Adrenal gland (tissue), 12 donors: ENCODE measurements around the gene NAT9. TPM values are rescaled to one million over a fixed set of nuclear protein-coding genes. Genes with fewer than 3 reads are reported as not detected.

Experiments used
- DNase-seq, 7 donors: peaks; one replicate each; pipeline ENCODE4 v3.0.0-alpha.2; 2019 to 2020
- H3K27ac ChIP-seq, 5 donors: fragments of 200-600 bp; sonication (generic) in 4 of 5; 1 replicate in 3 of 5; 2 replicates in 2 of 5; pipeline versions ENCODE4 v1.5.1 to v1.8.0; 2016 to 2020; ENCODE audit warnings: mild to moderate bottlenecking in 1 of 5
- H3K27me3 ChIP-seq: fragments of 200-600 bp; 2 replicates; pipeline ENCODE4 v1.8.0; 2021
- H3K36me3 ChIP-seq, 2 donors: fragments of 200-600 bp; replicated peaks in 1 of 2; 1 replicate in 1 of 2; 2 replicates in 1 of 2; pipeline versions ENCODE4 v1.5.1 to v1.8.0; 2018 to 2022
- H3K4me1 ChIP-seq, 2 donors: fragments of 200-600 bp; replicated peaks in 1 of 2; 1 replicate in 1 of 2; 2 replicates in 1 of 2; pipeline versions ENCODE4 v1.5.1 to v1.8.0; 2018 to 2021
- H3K4me3 ChIP-seq, 4 donors: fragments of 200-600 bp; sonication (generic) in 3 of 4; one replicate each; pipeline ENCODE4 v1.5.1; 2016 to 2018
- H3K9me3 ChIP-seq, 3 donors: fragments of 200-600 bp; sonication (generic) in 1 of 3; replicated peaks in 1 of 3; 1 replicate in 2 of 3; 2 replicates in 1 of 3; pipeline versions ENCODE4 v1.5.1 to v1.8.0; 2016 to 2021
- POLR2A ChIP-seq, 2 donors: fragments of 450-650 bp; IDR thresholded peaks; one replicate each; pipeline ENCODE4 v1.6.1; 2017; ENCODE audit warnings: antibody characterized with exemption in 2 of 2, mild to moderate bottlenecking in 2 of 2, moderate library complexity in 1 of 2
- WGBS, 4 donors: extraction: QIAGEN DNeasy Blood & Tissue Kit in 2 of 4; methylation state at CpG; one replicate each; pipeline versions ENCODE4 v1.1.5 to v1.1.7; 2013 to 2017; 5-methylcytosine and 5-hydroxymethylcytosine counted together
- intact Hi-C, 2 donors: fragments of 100-400 bp; cut with DNase I; formaldehyde crosslinking; loops; one replicate each; pipeline versions ENCODE4 v1.14.1 to v1.15.0; 2022 to 2023
- polyA plus RNA-seq, 3 donors: library from polyadenylated mRNA; stranded (reverse); fragments of 200-250 nt in 2 of 3; fragments of 350-450 nt in 1 of 3; fragmentation: Illumina TruSeq in 1 of 3; extraction: RNeasy Lipid Tissue Mini Kit (QIAGEN cat#74804) in 1 of 3; gene quantifications; one replicate each; pipeline ENCODE4 v1.2.3, GENCODE V29; 2013 to 2014
- total RNA-seq, 9 donors: library from RNA; depleted of rRNA in 4 of 9; stranded (reverse); fragments of >200 nt in 4 of 9; fragments of 120-200 nt in 1 of 9; fragmentation: NEBNext Ultra II Directional in 1 of 9; extraction: Animal tissue kit (Norgen Biotek cat#: 25700) in 1 of 9; gene quantifications; one replicate each; pipeline versions ENCODE4 v1.1.0 to v1.2.4, GENCODE V29; 2013 to 2023
- TF ChIP-seq, protein P1 (sequence below), 6 experiments: fragments of 450-650 bp in 4 of 6; fragments of 200-600 bp in 2 of 6; sonication (generic) in 1 of 6; IDR thresholded peaks; 1 replicate in 5 of 6; 2 replicates in 1 of 6; pipeline versions ENCODE4 v1.5.1 to v1.8.0; 2016 to 2021; ENCODE audit warnings: antibody characterized with exemption in 6 of 6, mild to moderate bottlenecking in 2 of 6, moderate library complexity in 1 of 6
- donor health status: healthy with polysubstance abuse.
- donor health status: Bipolar disorder and iron deficiency.
- donor health status: DM: yes; HTN: yes; CAD: no.
- donor health status: DM: no; HTN: no; CAD: no.
- donor health status: DM: no; HTN: no; CAD: no.
- donor health status: DM: yes; HTN: yes; CAD: no.

The NAT9 gene
- total and polyA plus RNA-seq, 12 donors: 23.1 to 149 (median 87.0) TPM

DNA sequence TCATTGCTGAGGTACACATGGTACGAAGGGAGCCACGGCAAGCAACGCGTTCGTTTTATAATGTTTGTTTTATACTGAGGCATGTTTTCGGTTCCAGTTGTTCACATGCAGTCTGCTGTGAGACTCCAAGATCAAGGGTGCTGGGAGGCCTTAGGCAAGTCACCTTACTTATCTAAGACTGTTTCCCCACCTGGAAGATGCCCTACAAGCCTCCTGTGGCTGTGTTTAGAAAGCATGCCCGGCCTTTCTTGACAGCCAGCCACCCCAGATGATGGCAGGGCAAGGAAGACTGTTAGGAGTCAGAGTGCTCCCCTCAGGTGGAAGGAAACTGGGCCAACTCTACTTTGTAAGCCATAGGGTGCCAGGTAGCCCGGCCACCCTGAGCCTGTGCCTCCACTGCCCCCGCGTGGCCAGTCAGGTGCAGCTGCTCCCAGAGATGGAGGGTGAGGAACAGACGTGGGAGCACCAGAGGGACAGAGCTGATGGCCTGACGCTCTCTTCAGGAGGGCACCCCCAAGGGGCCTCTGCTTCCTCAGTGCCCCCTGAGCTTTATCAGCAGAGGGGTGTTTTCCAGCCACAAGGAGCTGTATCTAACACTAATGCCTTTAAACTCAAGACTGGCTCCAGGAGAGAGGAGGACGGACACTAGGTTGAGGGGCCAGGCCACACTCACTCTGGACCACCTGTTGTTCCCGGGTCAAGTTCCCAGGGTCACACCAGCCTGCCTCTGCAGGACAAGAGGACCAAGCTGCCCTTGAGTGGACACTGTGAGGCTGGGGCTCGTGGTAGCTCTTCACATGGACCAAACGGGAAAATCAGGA is 5.4 kb downstream of the NAT9 start:
- intact Hi-C loops: loop anchor here in 1 of 2 donors (2.0 kb wide), 1 partner anchor 26 kb away; no protein-coding TSS in a partner anchor
- 60 to 65% (median 62%) methylated on average over 10 to 16 of the region's 16 CpGs for WGBS, 4 donors

DNA sequence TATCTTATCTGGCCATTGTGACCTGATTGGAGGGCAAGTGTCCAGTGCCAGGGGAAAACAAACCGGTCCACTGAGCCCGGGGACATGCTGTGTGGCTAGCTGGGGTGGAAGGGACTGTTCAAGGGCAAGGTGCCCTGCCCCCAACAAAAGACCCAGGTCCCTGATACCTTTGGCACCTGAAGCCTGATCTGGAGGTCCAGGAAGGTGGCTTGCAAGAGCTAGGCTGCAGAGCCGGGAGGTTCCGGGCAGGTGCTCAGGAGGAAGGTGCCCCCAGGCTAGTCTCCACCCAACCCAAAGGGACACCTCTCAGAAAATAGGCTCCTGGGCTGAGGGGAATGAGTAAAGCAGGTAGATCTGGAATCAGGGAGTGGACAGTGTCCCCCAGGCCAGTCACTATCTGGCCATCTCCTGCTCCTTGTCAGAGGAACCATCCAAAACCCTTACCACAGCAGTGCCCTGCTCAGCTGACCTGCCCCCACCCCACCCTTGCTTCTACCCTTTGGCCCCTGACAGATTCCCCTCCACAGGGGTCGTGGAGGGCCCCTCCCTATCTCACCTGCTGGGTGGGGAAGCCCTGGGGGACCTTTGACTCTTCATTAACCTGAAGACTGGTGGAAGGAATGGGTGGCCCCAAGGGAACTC is 6.2 kb downstream of the NAT9 start:
- H3K4me3 ChIP-seq: no peak overlapping the region
- peak in 4 of 7 donors; percentile 61 to 74 (median 72) for DNase-seq
- peak overlapping the region in 3 of 5 donors; percentile 78 to 93 (median 87) for H3K27ac ChIP-seq
- H3K9me3 ChIP-seq: no peaks in the 10 kb centered on the region
- peaks cover 0 to 45% of the 10 kb centered on the region in 2 donors for H3K36me3 ChIP-seq
- intact Hi-C loops: loop anchor here in 1 of 2 donors (2.0 kb wide), 1 partner anchor 25 kb away; no protein-coding TSS in a partner anchor
- H3K27me3 ChIP-seq: no peaks in the 10 kb centered on the region
- 37 to 100% (median 54%) methylated on average over 2 to 5 of the region's 5 CpGs for WGBS, 4 donors
- H3K4me1 ChIP-seq: peaks cover 55 to 57% of the 10 kb centered on the region in 2 donors
- TF ChIP-seq, protein P1, sequence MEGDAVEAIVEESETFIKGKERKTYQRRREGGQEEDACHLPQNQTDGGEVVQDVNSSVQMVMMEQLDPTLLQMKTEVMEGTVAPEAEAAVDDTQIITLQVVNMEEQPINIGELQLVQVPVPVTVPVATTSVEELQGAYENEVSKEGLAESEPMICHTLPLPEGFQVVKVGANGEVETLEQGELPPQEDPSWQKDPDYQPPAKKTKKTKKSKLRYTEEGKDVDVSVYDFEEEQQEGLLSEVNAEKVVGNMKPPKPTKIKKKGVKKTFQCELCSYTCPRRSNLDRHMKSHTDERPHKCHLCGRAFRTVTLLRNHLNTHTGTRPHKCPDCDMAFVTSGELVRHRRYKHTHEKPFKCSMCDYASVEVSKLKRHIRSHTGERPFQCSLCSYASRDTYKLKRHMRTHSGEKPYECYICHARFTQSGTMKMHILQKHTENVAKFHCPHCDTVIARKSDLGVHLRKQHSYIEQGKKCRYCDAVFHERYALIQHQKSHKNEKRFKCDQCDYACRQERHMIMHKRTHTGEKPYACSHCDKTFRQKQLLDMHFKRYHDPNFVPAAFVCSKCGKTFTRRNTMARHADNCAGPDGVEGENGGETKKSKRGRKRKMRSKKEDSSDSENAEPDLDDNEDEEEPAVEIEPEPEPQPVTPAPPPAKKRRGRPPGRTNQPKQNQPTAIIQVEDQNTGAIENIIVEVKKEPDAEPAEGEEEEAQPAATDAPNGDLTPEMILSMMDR (IDR thresholded peaks at IDR 0.05): no peak

More for the DNA sequence above, 5.4 kb downstream of the NAT9 start:
- TF ChIP-seq POLR2A (IDR thresholded peaks at IDR 0.05): no peak
- TF ChIP-seq, protein P1 (IDR thresholded peaks at IDR 0.05): peak; percentile 54 to 84 (median 80)
- Histone ChIP-seq H3K36me3 (peaks cover 0 to 45% of the 10 kb centered on the region in 2 donors), H3K4me3 (no peak overlapping the region), H3K4me1 (peaks cover 61 to 64% of the 10 kb centered on the region in 2 donors), H3K27ac (peak overlapping the region in 3 of 5 donors; percentile 78 to 93 (median 87)), H3K27me3 (no peaks in the 10 kb centered on the region), H3K9me3 (no peaks in the 10 kb centered on the region)
- peak; percentile 74 to 89 (median 79) for DNase-seq

DNA sequence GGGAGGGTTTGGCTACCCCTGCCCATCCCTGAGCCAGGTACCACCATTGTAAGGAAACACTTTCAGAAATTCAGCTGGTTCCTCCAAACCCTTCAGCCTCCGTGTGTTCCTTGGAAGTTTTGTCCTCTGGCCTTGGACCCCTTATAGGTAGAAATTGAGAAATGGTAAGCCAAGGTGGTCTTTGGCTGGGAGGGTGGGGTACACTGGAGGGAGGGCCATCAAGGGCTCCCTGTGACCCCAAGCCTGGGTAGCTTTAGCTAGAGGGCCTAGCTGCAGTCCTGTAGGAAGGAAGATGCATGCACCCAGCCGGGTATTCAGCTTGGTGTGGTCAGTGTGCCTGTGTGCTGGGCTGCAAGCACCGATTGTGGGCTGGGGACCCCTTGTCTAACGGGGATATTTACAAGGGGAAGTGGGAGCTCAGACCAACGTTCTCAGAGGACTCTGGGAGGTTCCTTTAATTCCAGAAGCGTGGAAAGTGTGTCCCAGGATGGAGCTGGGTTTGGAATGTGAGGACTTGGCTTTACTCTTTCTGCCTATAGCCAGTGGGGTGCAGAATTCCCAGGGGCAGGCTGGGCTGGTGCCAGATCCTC is 6.8 kb downstream of the NAT9 start:
- TF ChIP-seq, protein P1 (IDR thresholded peaks at IDR 0.05): no peak
- TF ChIP-seq POLR2A (IDR thresholded peaks at IDR 0.05): no peak
- WGBS, 4 donors: 47 to 56% (median 51%) methylated on average over 5 to 6 of the region's 6 CpGs
- Histone ChIP-seq H3K4me3 (no peak overlapping the region), H3K9me3 (no peaks in the 10 kb centered on the region), H3K36me3 (peaks cover 0 to 45% of the 10 kb centered on the region in 2 donors), H3K27ac (peak overlapping the region; percentile 61 to 93 (median 78)), H3K4me1 (peaks cover 49 to 55% of the 10 kb centered on the region in 2 donors), H3K27me3 (no peaks in the 10 kb centered on the region)
- intact Hi-C loops: no loop called here
- peak in 1 of 7 donors; percentile 42 for DNase-seq

DNA sequence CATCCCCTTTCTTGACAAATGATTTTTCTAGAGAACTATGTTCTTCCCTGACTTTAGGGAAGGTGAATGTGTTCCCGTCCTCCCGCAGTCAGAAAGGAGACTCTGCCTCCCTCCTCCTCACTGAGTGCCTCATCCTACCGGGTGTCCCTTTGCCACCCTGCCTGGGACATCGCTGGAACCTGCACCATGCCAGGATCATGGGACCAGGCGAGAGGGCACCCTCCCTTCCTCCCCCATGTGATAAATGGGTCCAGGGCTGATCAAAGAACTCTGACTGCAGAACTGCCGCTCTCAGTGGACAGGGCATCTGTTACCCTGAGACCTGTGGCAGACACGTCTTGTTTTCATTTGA is 7.4 kb downstream of the NAT9 start:
- 39 to 46% (median 42%) methylated on average over 4 to 7 of the region's 7 CpGs for WGBS, 4 donors
- peaks cover 0 to 45% of the 10 kb centered on the region in 2 donors for H3K36me3 ChIP-seq

More for the DNA sequence above, 7.4 kb downstream of the NAT9 start:
- peak overlapping the region; percentile 61 to 93 (median 78) for H3K27ac ChIP-seq
- intact Hi-C loops: no loop called here
- no peaks in the 10 kb centered on the region for H3K27me3 ChIP-seq
- no peaks in the 10 kb centered on the region for H3K9me3 ChIP-seq
- H3K4me1 ChIP-seq: peaks cover 50 to 54% of the 10 kb centered on the region in 2 donors
- peak in 4 of 7 donors; percentile 56 to 77 (median 66) for DNase-seq
- H3K4me3 ChIP-seq: no peak overlapping the region
- TF ChIP-seq POLR2A (IDR thresholded peaks at IDR 0.05): no peak
- TF ChIP-seq, protein P1 (IDR thresholded peaks at IDR 0.05): no peak
